ENCODE measurements around the gene JAG1. TPM values are rescaled to one million over a fixed set of nuclear protein-coding genes. Genes with fewer than 3 reads are reported as not detected.

JAG1 gene
- polyA plus RNA-seq, 3 donors, result 0.70 to 6.8 (median 0.85) TPM

- H3K4me1 Mint-ChIP-seq, result no peaks in the 10 kb centered on the region
- peaks cover 6 to 11% (median 8%) of the 10 kb centered on the region in 7 donors for H3K9me3 Mint-ChIP-seq
- H3K9me3 ChIP-seq (replicated peaks in 1 of 2; ENCODE audit: control insufficient read depth in 1 of 2, insufficient read depth in 1 of 2, low read length in 2 of 2), result no peaks in the 10 kb centered on the region
- no peaks in the 10 kb centered on the region for H3K79me2 ChIP-seq (ENCODE audit: insufficient read depth, low read length)
- WGBS (ENCODE audit: insufficient coverage), result no CpG with 5 or more reads among the region's 1 CpG
- H3K27me3 ChIP-seq (ENCODE audit: control insufficient read depth in 2 of 2, insufficient read depth in 2 of 2, low read length in 2 of 2), result no peaks in the 10 kb centered on the region
- DNase-seq, result no peak
- no peak overlapping the region for H3K4me3 Mint-ChIP-seq
- no peak overlapping the region for H3K4me2 ChIP-seq (replicated peaks; ENCODE audit: extremely low read depth, low read length, poor library complexity, severe bottlenecking)
- no peak overlapping the region for H2AFZ ChIP-seq (ENCODE audit: insufficient read depth, low read depth, low read length, poor library complexity, severe bottlenecking)
- intact Hi-C loops (cut with micrococcal nuclease), result no loop called here
- H3K9ac ChIP-seq (ENCODE audit: insufficient read depth, low read length, poor library complexity, severe bottlenecking), result no peak overlapping the region
- H3K27ac ChIP-seq (ENCODE audit: low read depth in 1 of 2, low read length in 2 of 2), result no peak overlapping the region
- no peak overlapping the region for H3K4me3 ChIP-seq (replicated peaks in 1 of 3; ENCODE audit: low read depth in 2 of 3, low read length in 3 of 3)
- TF ChIP-seq CTCF (IDR thresholded peaks at IDR 0.05), result no peak
- no peaks in the 10 kb centered on the region for H3K36me3 ChIP-seq (replicated peaks in 1 of 2; ENCODE audit: control insufficient read depth in 1 of 2, insufficient read depth in 2 of 2, low read length in 2 of 2)
- no peaks in the 10 kb centered on the region for H3K36me3 Mint-ChIP-seq
- no peaks in the 10 kb centered on the region for H3K4me1 ChIP-seq (ENCODE audit: control insufficient read depth in 1 of 2, insufficient read depth in 2 of 2, low read length in 2 of 2)
- no peak overlapping the region for H3K27ac Mint-ChIP-seq
- H4K20me1 ChIP-seq (ENCODE audit: insufficient read depth, low read length), result no peaks in the 10 kb centered on the region
- H3K27me3 Mint-ChIP-seq (ENCODE audit: low read depth in 3 of 3), result peaks cover 0 to 6% (median 2%) of the 10 kb centered on the region in 3 donors
These were observed 27.8 kb upstream of the JAG1 start for GRCh38 chr20:10701607-10702006.

- H3K4me3 Mint-ChIP-seq, result no peak overlapping the region
- WGBS (ENCODE audit: insufficient coverage), result 77% methylated on average over 2 of the region's 2 CpGs
- Histone ChIP-seq H3K4me3 (replicated peaks in 1 of 3; ENCODE audit: low read depth in 2 of 3, low read length in 3 of 3) (no peak overlapping the region), H4K20me1 (ENCODE audit: insufficient read depth, low read length) (no peaks in the 10 kb centered on the region), H3K27ac (ENCODE audit: low read depth in 1 of 2, low read length in 2 of 2) (no peak overlapping the region), H2AFZ (ENCODE audit: insufficient read depth, low read depth, low read length, poor library complexity, severe bottlenecking) (no peak overlapping the region), H3K4me1 (ENCODE audit: control insufficient read depth in 1 of 2, insufficient read depth in 2 of 2, low read length in 2 of 2) (no peaks in the 10 kb centered on the region), H3K36me3 (replicated peaks in 1 of 2; ENCODE audit: control insufficient read depth in 1 of 2, insufficient read depth in 2 of 2, low read length in 2 of 2) (no peaks in the 10 kb centered on the region), H3K9me3 (replicated peaks in 1 of 2; ENCODE audit: control insufficient read depth in 1 of 2, insufficient read depth in 1 of 2, low read length in 2 of 2) (no peaks in the 10 kb centered on the region), H3K4me2 (replicated peaks; ENCODE audit: extremely low read depth, low read length, poor library complexity, severe bottlenecking) (no peak overlapping the region), H3K27me3 (ENCODE audit: control insufficient read depth in 2 of 2, insufficient read depth in 2 of 2, low read length in 2 of 2) (no peaks in the 10 kb centered on the region), H3K9ac (ENCODE audit: insufficient read depth, low read length, poor library complexity, severe bottlenecking) (no peak overlapping the region), H3K79me2 (ENCODE audit: insufficient read depth, low read length) (no peaks in the 10 kb centered on the region)
- intact Hi-C loops (cut with micrococcal nuclease), result no loop called here
- H3K27me3 Mint-ChIP-seq (ENCODE audit: low read depth in 3 of 3), result peaks cover 0 to 8% (median 0%) of the 10 kb centered on the region in 3 donors
- no peak for TF ChIP-seq CTCF (IDR thresholded peaks at IDR 0.05)
- no peak overlapping the region for H3K27ac Mint-ChIP-seq
- no peak for DNase-seq
- H3K4me1 Mint-ChIP-seq, result no peaks in the 10 kb centered on the region
- H3K36me3 Mint-ChIP-seq, result no peaks in the 10 kb centered on the region
- H3K9me3 Mint-ChIP-seq, result peaks cover 6 to 13% (median 7%) of the 10 kb centered on the region in 7 donors
These were observed 26.1 kb upstream of the JAG1 start for GRCh38 chr20:10699941-10700340.
